HG02610 (cell line): ENCODE measurements around the gene LRRC4C.

Source experiments
- ATAC-seq: cut with Tn5 transposase; IDR thresholded peaks from one replicate; pipeline ENCODE4 v1.9.1; 2021; ENCODE audit warnings: mild to moderate bottlenecking, moderate library complexity; ENCODE audit not compliant: unreplicated experiment

The LRRC4C gene

DNA sequence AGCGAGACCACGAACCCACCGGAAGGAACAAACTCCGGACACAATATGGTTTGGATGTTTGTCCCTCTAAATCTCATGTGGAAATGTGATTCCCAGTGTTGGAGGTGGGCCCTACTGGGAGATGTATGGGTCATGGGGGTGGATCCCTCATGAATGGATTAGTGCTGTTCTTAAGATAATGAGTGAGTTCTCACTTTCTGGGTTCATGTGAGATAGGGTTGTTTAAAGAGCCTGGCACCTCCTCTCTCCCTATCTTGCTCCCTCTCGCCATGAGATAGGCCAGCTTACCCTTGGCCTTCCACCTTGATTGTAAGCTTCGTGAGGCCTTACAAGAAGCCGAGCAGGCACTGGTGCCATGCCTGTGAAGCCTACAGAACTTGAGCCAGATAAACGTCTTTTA lies 184.6 kb downstream of the LRRC4C start:
- no peak for ATAC-seq

DNA sequence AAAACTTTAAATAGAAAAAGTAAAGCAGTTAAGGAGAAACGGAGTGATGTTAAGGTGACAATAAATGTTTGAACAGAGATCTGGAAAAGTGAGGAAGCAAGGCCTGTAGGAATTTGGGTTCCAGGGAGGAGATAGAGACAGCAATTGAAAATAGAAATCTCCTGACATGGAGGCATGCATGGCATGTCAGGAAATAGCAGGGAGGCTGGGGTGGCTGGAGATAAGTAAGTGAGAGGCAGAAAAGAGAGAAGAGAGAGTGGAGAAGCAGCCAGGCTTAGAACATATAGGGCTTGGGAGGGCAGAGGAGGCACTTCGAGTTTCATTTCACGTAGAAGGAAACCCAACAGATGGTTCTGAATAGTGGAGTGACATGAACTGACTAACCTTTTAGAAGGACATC lies 185.5 kb downstream of the LRRC4C start:
- ATAC-seq, result no peak

DNA sequence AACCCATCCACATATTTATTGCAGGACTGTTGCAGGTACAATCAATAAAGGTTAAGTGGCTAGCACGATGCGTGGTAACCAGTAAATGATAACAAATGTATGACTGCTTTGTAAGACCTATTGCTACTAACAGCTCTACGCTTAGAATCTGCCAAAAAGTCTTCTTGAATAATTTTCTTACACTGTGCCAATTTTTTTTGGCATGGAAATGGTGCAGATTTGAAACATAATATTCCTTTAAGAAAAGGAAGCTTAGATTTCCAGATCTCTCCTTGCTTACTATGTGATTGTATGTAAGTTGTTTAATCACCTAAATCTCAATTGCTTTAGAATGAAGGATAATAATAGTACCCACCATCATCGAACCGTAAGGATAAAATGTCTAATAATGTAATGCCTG lies 192.0 kb downstream of the LRRC4C start:
- no peak for ATAC-seq

DNA sequence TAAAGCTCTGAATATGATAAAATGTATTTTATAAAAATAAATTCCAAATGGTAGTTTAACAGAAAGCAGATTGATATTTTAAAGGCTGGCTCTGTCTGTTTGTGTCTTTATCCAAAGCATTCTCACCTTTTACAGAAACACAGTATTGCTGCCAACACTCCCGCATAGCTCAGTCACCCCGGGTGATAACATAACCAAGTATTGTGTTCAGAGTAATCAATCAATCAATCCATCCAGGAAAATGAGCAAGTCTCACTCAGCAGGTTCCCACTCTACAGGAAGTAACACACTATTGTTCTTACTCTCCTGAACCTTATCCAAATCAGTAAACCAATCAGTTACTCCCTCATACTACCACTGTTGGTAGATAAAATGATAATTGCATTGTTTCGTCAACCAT lies 203.4 kb downstream of the LRRC4C start:
- ATAC-seq, result no peak

DNA sequence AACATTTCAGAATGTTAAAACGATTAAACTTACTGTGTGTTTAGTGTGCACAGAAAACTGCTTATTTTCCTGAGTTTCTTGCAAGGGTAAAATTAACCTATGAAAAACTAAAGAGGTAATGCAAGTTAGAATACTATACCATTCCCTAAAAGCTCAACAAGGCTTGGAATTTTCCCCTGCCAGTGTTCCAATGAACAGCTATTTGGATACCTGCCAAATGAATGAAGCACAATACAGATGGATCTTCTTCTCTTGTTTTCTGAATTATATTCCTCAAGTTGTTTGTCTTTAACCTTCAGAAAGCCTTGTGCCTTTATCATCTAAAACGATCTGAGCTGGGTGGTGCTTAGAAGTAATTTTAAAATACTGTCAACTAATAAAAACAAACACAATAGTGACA lies 204.5 kb downstream of the LRRC4C start:
- ATAC-seq, result no peak

- no peak for ATAC-seq
Measured at GRCh38 chr11:41250408-41250935, 209.0 kb downstream of the LRRC4C start.

GRCh38 chr11:41247621-41248020 lies 211.8 kb downstream of the LRRC4C start:
- ATAC-seq, result no peak

DNA sequence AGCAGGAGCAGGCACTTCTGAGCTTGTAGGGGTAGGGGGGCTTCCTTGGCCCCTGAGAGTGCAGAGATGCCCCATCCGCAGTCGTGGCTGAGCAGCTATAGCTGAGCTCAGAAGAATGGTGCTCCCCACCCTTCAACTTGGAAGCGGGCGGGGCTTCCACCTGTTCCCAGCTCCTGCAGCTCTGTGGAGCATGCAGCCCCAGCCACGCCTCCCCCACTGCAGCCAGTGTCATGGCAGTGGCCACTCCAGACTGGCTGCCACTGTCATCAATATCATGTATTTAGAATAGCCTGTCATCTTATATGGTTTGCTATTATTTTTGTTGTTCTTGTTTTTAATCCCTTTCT lies 213.1 kb downstream of the LRRC4C start:
- ATAC-seq, result no peak

DNA sequence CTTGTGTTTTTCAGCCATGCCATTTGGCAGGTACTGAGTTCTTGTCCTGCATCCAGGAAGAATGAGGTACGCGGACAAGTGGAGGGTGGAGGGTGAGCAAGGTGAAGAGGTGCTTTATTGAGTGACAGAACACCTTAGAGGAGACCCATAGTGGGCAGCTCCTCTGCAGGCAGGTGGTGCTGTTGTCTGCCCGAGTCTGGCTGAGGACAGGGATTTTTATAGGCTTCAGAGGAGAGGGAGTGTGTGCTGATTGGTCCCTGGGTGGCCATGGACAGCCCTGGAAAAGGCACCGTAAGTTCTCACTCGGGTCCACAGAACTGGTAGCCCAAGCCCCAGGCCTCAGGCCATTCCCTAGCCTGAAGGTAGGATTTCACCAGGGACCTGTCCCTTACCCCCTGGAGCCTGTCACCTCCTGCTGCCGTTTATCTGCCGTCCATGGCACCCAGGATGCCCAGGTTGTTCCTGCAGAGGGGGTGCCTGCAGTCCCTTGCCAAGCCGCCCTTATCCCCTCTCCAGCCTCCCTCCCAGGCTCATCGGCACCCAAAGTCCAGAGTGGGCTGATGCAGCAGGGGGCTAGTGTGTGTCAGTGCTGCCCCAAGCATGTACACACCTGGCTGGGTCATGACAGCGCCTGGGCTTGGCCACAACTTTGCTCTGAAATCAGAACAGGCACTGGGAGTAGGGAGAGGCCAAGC lies 213.6 kb downstream of the LRRC4C start:
- ATAC-seq, result no peak

DNA sequence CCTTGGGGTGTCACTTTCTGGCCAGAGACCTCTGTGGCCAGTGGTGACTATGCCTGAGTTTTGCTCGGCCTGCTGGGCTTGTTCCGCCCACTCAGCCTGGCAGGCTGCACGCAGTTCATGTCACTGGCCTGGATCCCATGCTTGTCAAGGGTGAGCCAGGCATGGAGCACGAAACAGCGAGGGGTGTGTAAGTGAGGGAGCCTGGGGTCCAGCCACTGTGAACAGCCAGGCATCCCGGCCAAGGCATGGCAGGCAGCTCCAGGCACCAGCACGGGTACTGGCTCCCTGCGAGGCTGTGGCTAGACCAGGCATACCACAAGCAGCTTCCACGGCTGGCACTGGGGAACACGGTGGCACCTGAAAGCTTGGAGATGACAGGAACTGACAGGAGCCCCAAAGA lies 214.3 kb downstream of the LRRC4C start:
- no peak for ATAC-seq

DNA sequence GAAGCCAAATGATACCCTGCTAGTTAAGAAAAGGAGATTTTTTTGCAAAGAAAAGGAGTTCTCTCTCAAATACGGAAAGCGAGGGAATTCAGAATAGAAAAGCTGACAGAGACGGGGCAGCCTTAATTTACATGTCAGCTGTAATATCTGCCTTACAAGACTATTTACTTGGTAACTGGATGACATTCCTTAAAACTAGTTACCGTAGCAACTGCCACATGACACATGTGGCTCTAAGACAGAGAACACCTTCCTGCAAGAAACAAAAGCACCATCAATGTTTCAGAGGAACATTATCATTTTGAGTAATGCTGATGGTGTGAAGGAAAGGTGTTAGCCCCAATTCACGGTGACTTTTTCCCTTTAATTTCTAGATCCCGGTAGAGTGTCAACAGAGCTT lies 222.1 kb downstream of the LRRC4C start:
- no peak for ATAC-seq

GRCh38 chr11:41235668-41236067 lies 223.8 kb downstream of the LRRC4C start:
- ATAC-seq, result no peak

GRCh38 chr11:41225856-41226633 lies 233.4 kb downstream of the LRRC4C start:
- no peak for ATAC-seq

DNA sequence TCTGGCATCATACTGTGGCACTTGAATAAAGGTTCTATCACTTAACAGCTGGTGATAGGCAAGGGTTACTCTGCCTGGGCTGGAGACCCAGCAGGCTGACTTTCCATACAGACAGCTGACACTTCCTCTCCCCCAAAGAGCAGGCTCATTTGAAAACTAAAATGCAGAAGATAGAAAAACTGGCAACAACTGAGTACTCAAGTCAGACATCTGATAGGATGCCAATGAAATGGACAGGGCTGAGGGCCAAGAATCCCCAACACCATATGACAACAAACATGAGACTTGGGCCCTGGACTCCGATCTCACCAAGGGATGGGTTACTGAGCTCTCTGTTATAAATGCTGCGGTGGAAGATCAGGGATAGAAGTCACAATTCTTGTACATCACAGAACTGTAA lies 237.2 kb downstream of the LRRC4C start:
- ATAC-seq, result no peak

GRCh38 chr11:41206388-41206787 lies 253.1 kb downstream of the LRRC4C start:
- no peak for ATAC-seq

GRCh38 chr11:41201156-41201555 lies 258.3 kb downstream of the LRRC4C start:
- ATAC-seq, result peak; percentile 39

- ATAC-seq, result no peak
Measured at GRCh38 chr11:41190437-41191082, 268.9 kb downstream of the LRRC4C start.

DNA sequence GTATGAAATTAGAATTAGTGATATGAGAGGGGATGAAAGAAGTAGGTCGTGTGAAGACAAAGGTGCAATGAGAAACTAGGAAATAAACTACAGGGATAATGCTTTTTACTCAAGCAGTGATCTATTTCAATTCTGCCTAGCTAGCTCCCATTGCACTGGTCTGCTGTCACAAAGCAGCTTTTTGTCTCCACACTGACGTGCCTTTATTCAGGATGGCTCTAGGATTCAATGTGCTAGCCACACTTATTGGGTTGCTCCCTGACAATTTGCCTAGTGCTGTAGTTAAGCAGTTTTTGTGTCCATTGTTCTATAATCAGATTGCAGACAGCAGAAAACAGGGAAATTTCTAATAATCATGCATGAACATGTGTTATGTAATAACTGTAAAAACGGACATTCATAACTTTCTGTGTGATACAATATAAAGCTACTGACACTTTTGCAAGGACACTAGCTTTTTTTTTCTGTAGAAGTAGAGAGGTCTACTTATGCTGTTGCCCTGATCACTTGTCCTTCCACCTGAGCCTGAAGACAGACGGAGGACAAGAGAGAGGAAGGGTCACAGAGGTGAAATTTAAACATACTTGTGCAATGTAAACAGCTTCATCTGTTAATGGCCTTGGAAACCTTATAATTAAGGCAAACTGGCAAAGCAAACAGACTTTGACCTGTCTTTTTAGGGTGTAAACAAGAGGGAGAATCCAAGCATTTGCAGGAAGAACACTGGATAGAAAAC lies 269.6 kb downstream of the LRRC4C start:
- ATAC-seq, result no peak

GRCh38 chr11:41177791-41178190 lies 281.7 kb downstream of the LRRC4C start:
- no peak for ATAC-seq

- ATAC-seq, result no peak
Measured at GRCh38 chr11:41175304-41175972, 284.0 kb downstream of the LRRC4C start.

DNA sequence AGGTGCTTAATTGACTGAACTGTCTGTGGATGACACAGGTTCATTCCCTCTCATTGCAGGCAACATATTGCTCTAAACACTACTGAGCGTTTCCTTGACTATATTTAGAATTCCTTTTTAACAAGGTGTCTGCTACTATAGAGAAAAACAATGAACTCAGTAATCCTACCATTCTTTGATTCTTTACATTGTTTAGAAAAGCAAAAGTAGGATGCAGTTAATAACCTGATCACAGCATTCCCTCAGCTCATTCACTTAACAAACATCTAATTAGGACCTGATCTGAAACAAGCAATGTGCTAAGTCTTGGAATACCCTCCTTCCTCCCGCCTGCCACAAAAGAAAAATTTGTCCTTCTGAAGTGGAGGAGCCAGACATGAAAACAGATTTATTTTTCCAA lies 313.1 kb downstream of the LRRC4C start:
- no peak for ATAC-seq
